ENCODE results near the gene CCDC138.

DNA sequence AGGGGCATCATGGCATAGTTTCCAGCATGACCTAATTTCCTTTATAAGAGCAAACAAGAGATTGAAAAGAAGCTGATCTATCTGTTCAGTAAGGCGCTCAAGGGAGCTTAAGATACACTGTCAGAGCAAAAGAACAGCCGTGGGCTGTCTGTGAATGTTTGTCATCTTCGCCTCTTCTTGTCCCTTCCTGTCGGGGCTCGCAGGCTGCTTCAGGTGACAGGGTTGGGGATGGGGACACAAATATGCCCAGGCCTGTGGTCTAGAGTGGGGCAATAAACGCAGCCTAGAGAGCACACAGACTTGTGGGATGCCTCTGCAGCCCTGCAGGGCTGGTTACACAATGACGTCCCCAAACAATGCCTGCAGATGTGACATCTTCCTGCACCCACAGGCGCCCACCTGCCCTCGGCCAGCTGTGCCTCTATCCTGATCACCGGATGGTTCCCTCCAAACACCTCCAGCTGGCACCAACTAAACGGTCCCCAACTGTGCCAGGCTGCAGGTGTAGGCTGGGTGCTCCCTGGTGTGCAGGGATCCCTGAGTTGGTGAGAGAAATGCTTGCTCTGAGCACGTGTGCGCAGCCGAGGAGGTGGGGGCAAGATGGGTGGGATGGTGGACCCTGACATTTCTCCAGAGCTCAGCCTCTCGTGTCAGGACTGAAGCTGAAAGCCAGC, 129.7 kb downstream of the CCDC138 start:
- TF ChIP-seq, protein P1, sequence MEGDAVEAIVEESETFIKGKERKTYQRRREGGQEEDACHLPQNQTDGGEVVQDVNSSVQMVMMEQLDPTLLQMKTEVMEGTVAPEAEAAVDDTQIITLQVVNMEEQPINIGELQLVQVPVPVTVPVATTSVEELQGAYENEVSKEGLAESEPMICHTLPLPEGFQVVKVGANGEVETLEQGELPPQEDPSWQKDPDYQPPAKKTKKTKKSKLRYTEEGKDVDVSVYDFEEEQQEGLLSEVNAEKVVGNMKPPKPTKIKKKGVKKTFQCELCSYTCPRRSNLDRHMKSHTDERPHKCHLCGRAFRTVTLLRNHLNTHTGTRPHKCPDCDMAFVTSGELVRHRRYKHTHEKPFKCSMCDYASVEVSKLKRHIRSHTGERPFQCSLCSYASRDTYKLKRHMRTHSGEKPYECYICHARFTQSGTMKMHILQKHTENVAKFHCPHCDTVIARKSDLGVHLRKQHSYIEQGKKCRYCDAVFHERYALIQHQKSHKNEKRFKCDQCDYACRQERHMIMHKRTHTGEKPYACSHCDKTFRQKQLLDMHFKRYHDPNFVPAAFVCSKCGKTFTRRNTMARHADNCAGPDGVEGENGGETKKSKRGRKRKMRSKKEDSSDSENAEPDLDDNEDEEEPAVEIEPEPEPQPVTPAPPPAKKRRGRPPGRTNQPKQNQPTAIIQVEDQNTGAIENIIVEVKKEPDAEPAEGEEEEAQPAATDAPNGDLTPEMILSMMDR (conservative IDR thresholded peaks at IDR 0.05; ENCODE audit: low read depth, low read length), result no peak
- no peak for TF ChIP-seq EZH2 (IDR thresholded peaks at IDR 0.05; ENCODE audit: low read length, unreplicated experiment)
- no peak for TF ChIP-seq EZH2phosphoT487 (IDR thresholded peaks at IDR 0.05; ENCODE audit: borderline replicate concordance, low read length)
